GM10847 (cell line): Measurements from ENCODE around the gene KCNJ9.

Source experiments
- POLR2A ChIP-seq: IDR thresholded peaks from 2 replicates; pipeline ENCODE4 v1.6.1; 2011; ENCODE audit not compliant: insufficient read length; ENCODE audit errors: extremely low read depth

The KCNJ9 gene

GRCh38 chr1:160061369-160062229, 19.7 kb upstream of the KCNJ9 start:
- no peak for TF ChIP-seq POLR2A

GRCh38 chr1:160062230-160062532, 19.2 kb upstream of the KCNJ9 start:
- TF ChIP-seq POLR2A = no peak

GRCh38 chr1:160063176-160063575, 18.2 kb upstream of the KCNJ9 start:
- no peak for TF ChIP-seq POLR2A

- TF ChIP-seq POLR2A = no peak
These were observed 17.2 kb upstream of the KCNJ9 start for GRCh38 chr1:160064164-160064563.

- no peak for TF ChIP-seq POLR2A
These were observed 16.6 kb upstream of the KCNJ9 start for GRCh38 chr1:160064746-160065145.

- no peak for TF ChIP-seq POLR2A
These were observed 14.3 kb upstream of the KCNJ9 start for GRCh38 chr1:160066829-160067745.

GRCh38 chr1:160068225-160068624, 13.1 kb upstream of the KCNJ9 start:
- no peak for TF ChIP-seq POLR2A

GRCh38 chr1:160069460-160070231, 11.7 kb upstream of the KCNJ9 start, which contains the start of gene KCNJ10:
Gene KCNJ10, minus strand, starts transcription at chr1:160070160. Its CDS starts 27,628 bp downstream, at chr1:160042532.
- TF ChIP-seq POLR2A = no peak

- no peak for TF ChIP-seq POLR2A
These were observed 10.8 kb upstream of the KCNJ9 start for GRCh38 chr1:160070243-160071163.

GRCh38 chr1:160071289-160071688, 10.0 kb upstream of the KCNJ9 start:
- TF ChIP-seq POLR2A = no peak

GRCh38 chr1:160074865-160075264, 6.5 kb upstream of the KCNJ9 start:
- TF ChIP-seq POLR2A = no peak

- no peak for TF ChIP-seq POLR2A
These were observed 5.5 kb upstream of the KCNJ9 start for GRCh38 chr1:160075836-160076235.

GRCh38 chr1:160076295-160076694, 5.0 kb upstream of the KCNJ9 start:
- TF ChIP-seq POLR2A = no peak

- TF ChIP-seq POLR2A = no peak
These were observed 3.9 kb upstream of the KCNJ9 start for GRCh38 chr1:160077486-160077885.

- TF ChIP-seq POLR2A = no peak
These were observed 2.7 kb upstream of the KCNJ9 start for GRCh38 chr1:160078512-160079195.
